K562 (cell line): ENCODE measurements around the gene QRFP. TPM values are rescaled to one million over a fixed set of nuclear protein-coding genes. Genes with fewer than 3 reads are reported as not detected.

ENCODE experiments used
- ATAC-seq: fragments of 200-7000 bp; cut with Tn5 transposase; 3 replicates; pipeline ENCODE4 v1.9.1; 2020; ENCODE audit warnings: moderate library complexity
- BruUV-seq: library from RNA; stranded (reverse); fragments of 400-500 nt; replicated peaks from 2 replicates; lab custom pipeline; 2021; lab: Mats Ljungman, UMichigan
- CTCF ChIA-PET: fragments of 300-600 bp; formaldehyde crosslinking; extraction: SDS; loops from one replicate; lab custom pipeline; 2021; ENCODE audit warnings: low intra/inter-chr PET ratio; lab: Yijun Ruan, JAX
- POLR2A ChIA-PET: fragments of 300-600, 350-650 bp; sonication (Branson Sonifier 250); formaldehyde crosslinking; extraction: SDS; loops from one replicate; lab custom pipeline; 2021; ENCODE audit warnings: antibody characterized with exemption, inconsistent platforms; lab: Yijun Ruan, JAX
- DNase-seq, 4 experiments: peaks; one replicate each; pipeline versions ENCODE4 v3.0.0 to v3.0.0-alpha.2; 2011 to 2018; ENCODE audit warnings: low spot score in 3 of 4, mixed read lengths in 3 of 4; ENCODE audit errors: extremely low read depth in 1 of 4
- FAIRE-seq: peaks from 2 replicates; lab custom pipeline; 2011; peaks lifted over from hg19 to GRCh38; lab: Jason Lieb, UNC
- H2AFZ ChIP-seq: 2 replicates; pipeline ENCODE4 v1.6.0; 2011; ENCODE audit warnings: low read depth, low read length, control low read depth, inconsistent platforms
- H3K27ac ChIP-seq: fragments of 200-600 bp; 3 replicates; pipeline ENCODE4 v1.8.0; 2011; ENCODE audit warnings: low read depth, mild to moderate bottlenecking, control low read depth, inconsistent platforms, low read length, moderate library complexity, mixed read lengths; ENCODE audit errors: extremely low read depth
- H3K27me3 ChIP-seq, 2 experiments: fragments of 300-600 bp in 1 of 2; 2 replicates in 1 of 2; 3 replicates in 1 of 2; pipeline versions ENCODE4 v1.6.0 to v1.8.0; 2011; ENCODE audit warnings: inconsistent platforms in 2 of 2, low read length in 2 of 2, mild to moderate bottlenecking in 1 of 2, mixed read lengths in 1 of 2, moderate library complexity in 1 of 2; ENCODE audit not compliant: control insufficient read depth in 2 of 2, insufficient read depth in 2 of 2
- H3K36me3 ChIP-seq: fragments of 300-600 bp; 3 replicates; pipeline ENCODE4 v1.8.0; 2011; ENCODE audit warnings: mild to moderate bottlenecking, low read length, inconsistent platforms; ENCODE audit not compliant: control insufficient read depth, insufficient read depth
- H3K4me1 ChIP-seq, 2 experiments: fragments of 200-600 bp in 1 of 2; replicated peaks in 1 of 2; 2 replicates in 1 of 2; 3 replicates in 1 of 2; pipeline versions ENCODE4 v1.5.1 to v1.8.0; 2011; ENCODE audit warnings: inconsistent platforms in 2 of 2, low read length in 2 of 2, mild to moderate bottlenecking in 1 of 2, mixed read lengths in 1 of 2, moderate library complexity in 1 of 2; ENCODE audit not compliant: control insufficient read depth in 2 of 2, insufficient read depth in 2 of 2
- H3K4me2 ChIP-seq: 2 replicates; pipeline ENCODE4 v1.6.1; 2011; ENCODE audit warnings: low read length, control low read depth, inconsistent platforms, mixed read lengths; ENCODE audit not compliant: insufficient read depth
- H3K4me3 ChIP-seq: fragments of 200-600 bp; sonication (generic), shearing (Covaris generic); 2 replicates; pipeline ENCODE4 v1.5.1; 2016; ENCODE audit warnings: control low read depth, inconsistent platforms
- H3K79me2 ChIP-seq: fragments of 200-600 bp; 3 replicates; pipeline ENCODE4 v1.8.0; 2011; ENCODE audit warnings: low read length, inconsistent platforms; ENCODE audit not compliant: control insufficient read depth, insufficient read depth
- H3K9ac ChIP-seq, 2 experiments: 2 replicates each; pipeline versions ENCODE4 v1.6.0 to v1.6.1; 2011; ENCODE audit warnings: low read depth in 2 of 2, low read length in 2 of 2, control low read depth in 1 of 2, inconsistent platforms in 1 of 2, mild to moderate bottlenecking in 1 of 2, mixed read lengths in 1 of 2; ENCODE audit not compliant: insufficient read depth in 1 of 2
- H3K9me1 ChIP-seq: one replicate; pipeline ENCODE4 v1.6.0; 2011; ENCODE audit warnings: inconsistent platforms, mild to moderate bottlenecking, low read length, moderate library complexity; ENCODE audit not compliant: control insufficient read depth, insufficient read depth
- H3K9me3 ChIP-seq: replicated peaks from 2 replicates; pipeline ENCODE4 v1.5.1; 2011; ENCODE audit warnings: low read depth, low read length, inconsistent platforms; ENCODE audit not compliant: control insufficient read depth, insufficient read depth
- H4K20me1 ChIP-seq: replicated peaks from 2 replicates; pipeline ENCODE4 v1.6.1; 2011; ENCODE audit warnings: low read length, inconsistent platforms, mixed read lengths; ENCODE audit not compliant: control insufficient read depth, insufficient read depth
- NBN ChIP-seq: fragments of 450-650 bp; IDR thresholded peaks from 2 replicates; pipeline ENCODE4 v1.6.1; 2016; ENCODE audit warnings: low read depth, mild to moderate bottlenecking
- YY1 ChIP-seq, 3 experiments: IDR thresholded peaks; 2 replicates each; pipeline ENCODE4 v1.6.1; 2011; ENCODE audit warnings: low read length in 2 of 3, mild to moderate bottlenecking in 2 of 3, moderate library complexity in 2 of 3, borderline replicate concordance in 1 of 3, control low read depth in 1 of 3, low read depth in 1 of 3; ENCODE audit not compliant: insufficient read depth in 3 of 3, insufficient replicate concordance in 2 of 3, control insufficient read depth in 1 of 3, insufficient read length in 1 of 3; ENCODE audit errors: extremely low read depth in 1 of 3
- WGBS: fragments of 100-300 bp; shearing (Covaris generic); methylation state at CpG from one replicate; pipeline ENCODE4 v1.1.6; 2016; ENCODE audit warnings: low coverage, mixed read lengths; ENCODE audit not compliant: insufficient coverage; ENCODE audit errors: missing lambda C conversion rate; 5-methylcytosine and 5-hydroxymethylcytosine counted together
- in situ Hi-C: fragments of 300-500 bp; cut with MboI; formaldehyde crosslinking; loops from 4 replicates; pipeline ENCODE4 v1.15.0; 2018; ENCODE audit warnings: inconsistent platforms, mixed read lengths
- intact Hi-C: fragments of 100-400 bp; cut with micrococcal nuclease; formaldehyde crosslinking; loops from 2 replicates; pipeline ENCODE4 v1.14.2; 2022
- polyA plus RNA-seq, 8 experiments: library from polyadenylated mRNA; depleted of rRNA in 4 of 8; stranded (reverse) in 5 of 8; unstranded in 3 of 8; fragments of >200 nt; fragmentation: Nextera tagmentation in 2 of 8; fragmentation: Illumina TruSeq in 1 of 8; extraction: Ambion mirVana in 2 of 8; extraction: Trizol in 1 of 8; gene quantifications; 2 replicates each; pipeline versions ENCODE4 v1.2.1 to v1.2.3, GENCODE V29; 2011 to 2014; ENCODE audit warnings: inconsistent platforms in 1 of 8, missing spikeins in 1 of 8
- total RNA-seq, 7 experiments: library from RNA; depleted of rRNA in 6 of 7; stranded (reverse); fragments of >200 nt in 6 of 7; fragmentation: Illumina TruSeq in 2 of 7; extraction: Trizol in 2 of 7; gene quantifications; 2 replicates each; pipeline versions ENCODE4 v1.2.1 to v1.2.3, GENCODE V29; 2011 to 2021; ENCODE audit warnings: low replicate concordance in 1 of 7
- TF ChIP-seq, protein P1 (sequence below): fragments of 450-650 bp; conservative IDR thresholded peaks from 2 replicates; pipeline ENCODE4 v1.6.1; 2016; ENCODE audit warnings: missing genetic modification characterization, low read depth, mild to moderate bottlenecking, control low read depth, missing compliant biosample characterization
- TF ChIP-seq, protein P2 (sequence below), 2 experiments: fragments of 450-650 bp in 1 of 2; sonication (generic) in 1 of 2; formaldehyde crosslinking in 1 of 2; IDR thresholded peaks in 1 of 2; conservative IDR thresholded peaks in 1 of 2; 2 replicates each; pipeline versions ENCODE4 v1.6.1 to v1.8.1; 2016 to 2023; ENCODE audit warnings: mild to moderate bottlenecking in 2 of 2, moderate library complexity in 2 of 2, inconsistent platforms in 1 of 2, missing genetic modification reagents in 1 of 2

QRFP gene
- total and polyA plus RNA-seq, 9 of the 15 experiments (the other 6 are each of a cell fraction or from before 2014, with no cell fraction given), result not detected

DNA sequence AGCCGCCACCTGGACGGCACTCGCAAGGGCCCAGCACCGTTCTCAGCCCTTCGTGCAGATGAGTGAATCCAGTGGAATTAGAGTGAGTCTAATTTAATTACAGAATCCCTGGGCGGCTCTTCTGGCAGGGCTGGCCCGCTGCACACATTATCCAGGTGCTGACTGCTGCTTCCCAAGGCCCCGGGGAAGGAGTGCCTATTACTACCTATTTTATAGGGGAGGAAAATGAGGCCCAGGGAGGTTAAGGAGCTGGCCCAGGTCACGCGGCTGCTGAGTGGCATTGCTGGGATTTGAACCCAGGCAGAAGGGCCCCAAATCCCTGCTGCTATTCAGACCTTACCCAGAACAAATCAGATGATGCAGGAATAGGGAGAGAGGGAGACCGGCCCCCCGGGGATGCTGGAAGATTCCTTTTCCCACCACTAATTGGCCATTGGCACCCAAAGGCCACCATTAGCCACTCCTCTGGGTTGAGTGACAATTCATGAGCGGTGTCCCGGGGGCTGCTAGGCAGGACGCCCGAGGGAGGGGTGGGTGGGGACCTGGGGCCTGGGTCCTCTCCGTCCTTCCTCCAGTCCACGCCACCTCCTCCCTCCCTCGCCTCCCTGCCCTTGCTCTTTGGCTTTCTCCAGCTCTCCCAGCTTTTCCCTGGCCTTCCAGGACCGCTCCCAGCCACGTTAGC, 10.3 kb upstream of the QRFP start:
- ATAC-seq (peak; percentile 10), FAIRE-seq (no peak), DNase-seq (peak in 3 of 4 experiments; percentile 65 to 71 (median 69))
- peak overlapping the region in 1 of 2 experiments; percentile 60; a peak in 2 of 4 replicates for H3K9ac ChIP-seq
- H4K20me1 ChIP-seq, result peaks cover 74% of the 10 kb centered on the region
- no peak overlapping the region for H3K4me3 ChIP-seq
- no peaks in the 10 kb centered on the region for H3K36me3 ChIP-seq
- no TSS peak for BruUV-seq
- ChIA-PET CTCF (interaction anchor here (0.6 kb wide), 1 partner anchor 50 kb away, joined by 3 read pairs; no protein-coding TSS in a partner anchor), POLR2A (interaction anchor here (0.6 to 25.7 kb wide), 14 partner anchors 14 to 218 kb away, joined by 3 to 582 read pairs (median 4); partner anchors contain the start of genes NUP214 and QRFP)
- no peak overlapping the region for H3K4me2 ChIP-seq
- no peak overlapping the region for H3K27ac ChIP-seq
- peaks cover 16% of the 10 kb centered on the region for H3K9me1 ChIP-seq
- peaks cover 0 to 55% of the 10 kb centered on the region in 2 experiments; a peak in 2 of 5 replicates for H3K4me1 ChIP-seq
- 2% methylated on average over 21 of the region's 21 CpGs for WGBS
- no peaks in the 10 kb centered on the region for H3K79me2 ChIP-seq
- TF ChIP-seq, protein P1, sequence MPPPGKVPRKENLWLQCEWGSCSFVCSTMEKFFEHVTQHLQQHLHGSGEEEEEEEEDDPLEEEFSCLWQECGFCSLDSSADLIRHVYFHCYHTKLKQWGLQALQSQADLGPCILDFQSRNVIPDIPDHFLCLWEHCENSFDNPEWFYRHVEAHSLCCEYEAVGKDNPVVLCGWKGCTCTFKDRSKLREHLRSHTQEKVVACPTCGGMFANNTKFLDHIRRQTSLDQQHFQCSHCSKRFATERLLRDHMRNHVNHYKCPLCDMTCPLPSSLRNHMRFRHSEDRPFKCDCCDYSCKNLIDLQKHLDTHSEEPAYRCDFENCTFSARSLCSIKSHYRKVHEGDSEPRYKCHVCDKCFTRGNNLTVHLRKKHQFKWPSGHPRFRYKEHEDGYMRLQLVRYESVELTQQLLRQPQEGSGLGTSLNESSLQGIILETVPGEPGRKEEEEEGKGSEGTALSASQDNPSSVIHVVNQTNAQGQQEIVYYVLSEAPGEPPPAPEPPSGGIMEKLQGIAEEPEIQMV (tag), result no peak
- TF ChIP-seq, protein P2, sequence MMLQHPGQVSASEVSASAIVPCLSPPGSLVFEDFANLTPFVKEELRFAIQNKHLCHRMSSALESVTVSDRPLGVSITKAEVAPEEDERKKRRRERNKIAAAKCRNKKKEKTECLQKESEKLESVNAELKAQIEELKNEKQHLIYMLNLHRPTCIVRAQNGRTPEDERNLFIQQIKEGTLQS (IDR thresholded peaks at IDR 0.05), result no peak
- TF ChIP-seq, protein P2 (CRISPR knock-in tag; conservative IDR thresholded peaks at IDR 0.05), result 0 out of 2 replicates have a peak, but pooled peaks have one; percentile 42
- TF ChIP-seq YY1 (IDR thresholded peaks at IDR 0.05; ENCODE audit: borderline replicate concordance in 1 of 3, control insufficient read depth in 1 of 3, extremely low read depth in 1 of 3, insufficient read depth in 3 of 3, insufficient read length in 1 of 3, insufficient replicate concordance in 2 of 3, low read depth in 1 of 3, low read length in 2 of 3), result peak in 1 of 3 experiments; percentile 16
- no peak for TF ChIP-seq NBN
- no peak overlapping the region for H2AFZ ChIP-seq
- H3K27me3 ChIP-seq, result peaks cover 85 to 87% of the 10 kb centered on the region in 2 experiments
- in situ Hi-C loops (no loop called here), intact Hi-C loops (no loop called here)
- H3K9me3 ChIP-seq, result no peaks in the 10 kb centered on the region
